Chondrocyte (in vitro differentiated cells): ENCODE data around the gene FMO4. TPM values are rescaled to one million over a fixed set of nuclear protein-coding genes. Genes with fewer than 3 reads are reported as not detected.
"Not testable (repeated sequence)": the region's sequence is repeated elsewhere in the genome, so short reads cannot be mapped to it uniquely, and the experiment has no call there.

Experiments used
- DNase-seq: peaks from one replicate; pipeline ENCODE4 v3.0.0; 2021; ENCODE audit warnings: mixed read lengths, low spot score
- H3K27ac Mint-ChIP-seq: one replicate; pipeline ENCODE4 v1.8.0; 2021; ENCODE audit warnings: mild to moderate bottlenecking, moderate library complexity, mixed read lengths; ENCODE audit not compliant: unreplicated experiment
- H3K27me3 Mint-ChIP-seq: 2 replicates; pipeline ENCODE4 v1.8.0; 2021; ENCODE audit warnings: low read depth, mixed read lengths
- H3K36me3 Mint-ChIP-seq: 2 replicates; pipeline ENCODE4 v1.8.0; 2021; ENCODE audit warnings: low read depth, mixed read lengths
- H3K4me1 Mint-ChIP-seq: 2 replicates; pipeline ENCODE4 v1.8.0; 2021; ENCODE audit warnings: low read depth, mild to moderate bottlenecking, mixed read lengths
- H3K4me3 Mint-ChIP-seq: one replicate; pipeline ENCODE4 v1.8.0; 2021; ENCODE audit warnings: mild to moderate bottlenecking, moderate library complexity, mixed read lengths; ENCODE audit not compliant: unreplicated experiment
- H3K9me3 Mint-ChIP-seq: 2 replicates; pipeline ENCODE4 v1.8.0; 2021; ENCODE audit warnings: low read depth, mixed read lengths
- total RNA-seq: library from RNA; stranded (reverse); gene quantifications from 3 replicates; pipeline ENCODE4 v1.2.1, GENCODE V29; 2021
- TF ChIP-seq, protein P1 (sequence below): fragments of 200-600 bp; sonication (generic); IDR thresholded peaks from 2 replicates; pipeline ENCODE4 v1.5.0; 2021; ENCODE audit warnings: antibody characterized with exemption, mild to moderate bottlenecking, moderate library complexity

FMO4 gene
- total RNA-seq, 1 donor from 2014 or later, result 2.6 TPM

DNA sequence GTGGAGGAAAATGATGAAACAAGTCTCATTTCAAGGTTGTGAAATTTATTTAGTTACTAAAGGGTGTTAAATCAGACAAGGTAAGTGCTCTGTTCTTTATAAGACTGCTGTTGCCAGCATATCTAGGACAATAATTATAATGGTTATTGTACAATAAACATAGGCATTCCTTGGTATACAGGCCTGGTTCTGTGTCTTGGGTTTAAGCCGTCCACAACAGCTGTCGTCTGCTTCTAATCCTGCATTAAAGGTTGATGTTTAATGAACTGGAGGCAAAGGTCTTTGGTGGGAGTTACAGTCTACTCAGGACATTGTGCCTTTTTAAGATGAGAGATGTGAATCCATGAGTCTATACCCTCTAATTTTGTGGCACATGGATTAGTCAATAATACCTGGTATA lies 23.4 kb upstream of the FMO4 start:
- TF ChIP-seq, protein P1, sequence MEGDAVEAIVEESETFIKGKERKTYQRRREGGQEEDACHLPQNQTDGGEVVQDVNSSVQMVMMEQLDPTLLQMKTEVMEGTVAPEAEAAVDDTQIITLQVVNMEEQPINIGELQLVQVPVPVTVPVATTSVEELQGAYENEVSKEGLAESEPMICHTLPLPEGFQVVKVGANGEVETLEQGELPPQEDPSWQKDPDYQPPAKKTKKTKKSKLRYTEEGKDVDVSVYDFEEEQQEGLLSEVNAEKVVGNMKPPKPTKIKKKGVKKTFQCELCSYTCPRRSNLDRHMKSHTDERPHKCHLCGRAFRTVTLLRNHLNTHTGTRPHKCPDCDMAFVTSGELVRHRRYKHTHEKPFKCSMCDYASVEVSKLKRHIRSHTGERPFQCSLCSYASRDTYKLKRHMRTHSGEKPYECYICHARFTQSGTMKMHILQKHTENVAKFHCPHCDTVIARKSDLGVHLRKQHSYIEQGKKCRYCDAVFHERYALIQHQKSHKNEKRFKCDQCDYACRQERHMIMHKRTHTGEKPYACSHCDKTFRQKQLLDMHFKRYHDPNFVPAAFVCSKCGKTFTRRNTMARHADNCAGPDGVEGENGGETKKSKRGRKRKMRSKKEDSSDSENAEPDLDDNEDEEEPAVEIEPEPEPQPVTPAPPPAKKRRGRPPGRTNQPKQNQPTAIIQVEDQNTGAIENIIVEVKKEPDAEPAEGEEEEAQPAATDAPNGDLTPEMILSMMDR, result no peak
- Mint-ChIP-seq H3K27ac (no peak overlapping the region), H3K9me3 (no peaks in the 10 kb centered on the region), H3K27me3 (no peaks in the 10 kb centered on the region), H3K4me1 (peaks cover 18% of the 10 kb centered on the region), H3K4me3 (no peak overlapping the region), H3K36me3 (no peaks in the 10 kb centered on the region)
- DNase-seq, result no peak

DNA sequence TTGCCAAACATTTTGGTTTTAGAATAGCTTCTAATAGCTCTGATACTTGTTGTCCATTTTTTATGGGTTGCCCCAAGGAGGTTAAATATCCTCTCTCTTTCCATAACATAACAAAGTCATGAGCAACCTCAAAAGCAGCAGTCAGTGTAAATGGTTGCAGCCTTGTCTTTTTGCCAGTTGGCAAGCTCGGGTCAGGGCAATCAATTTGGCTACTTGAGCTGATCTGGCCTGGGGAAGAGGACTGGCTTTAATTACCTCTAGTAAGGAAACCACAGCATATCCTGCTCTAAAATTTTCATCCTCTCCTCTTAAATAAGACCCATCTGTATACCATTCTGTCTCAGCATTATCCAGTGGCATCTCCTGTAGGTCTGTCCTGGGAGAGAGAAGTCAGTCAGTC lies 21.2 kb upstream of the FMO4 start:
- Mint-ChIP-seq H3K27ac (no peak overlapping the region), H3K4me1 (peaks cover 10% of the 10 kb centered on the region), H3K9me3 (no peaks in the 10 kb centered on the region), H3K27me3 (no peaks in the 10 kb centered on the region), H3K36me3 (no peaks in the 10 kb centered on the region), H3K4me3 (no peak overlapping the region)
- TF ChIP-seq, protein P1, result no peak
- DNase-seq, result no peak

DNA sequence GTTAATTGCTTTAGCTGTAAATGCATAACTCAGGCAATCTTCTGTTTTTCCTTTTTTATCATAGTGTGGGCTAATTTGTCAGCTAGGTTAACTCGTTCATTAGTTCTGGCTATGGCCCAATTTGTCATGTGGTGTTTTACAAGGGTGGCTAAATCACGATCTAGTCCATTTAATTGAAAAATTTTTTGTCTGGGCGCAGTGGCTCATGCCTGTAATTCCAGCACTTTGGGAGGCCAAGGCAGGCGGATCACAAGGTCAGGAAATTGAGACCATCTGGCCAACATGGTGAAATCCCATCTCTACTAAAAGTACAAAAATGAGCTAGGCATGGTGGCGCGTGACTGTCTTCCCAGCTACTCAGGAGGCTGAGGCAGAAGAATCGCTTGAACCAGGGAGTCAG lies 18.6 kb upstream of the FMO4 start:
- not testable (repeated sequence) for H3K4me3 Mint-ChIP-seq, H3K9me3 Mint-ChIP-seq, H3K27me3 Mint-ChIP-seq, H3K4me1 Mint-ChIP-seq, DNase-seq, H3K36me3 Mint-ChIP-seq
- peak overlapping the region; percentile 10 for H3K27ac Mint-ChIP-seq

DNA sequence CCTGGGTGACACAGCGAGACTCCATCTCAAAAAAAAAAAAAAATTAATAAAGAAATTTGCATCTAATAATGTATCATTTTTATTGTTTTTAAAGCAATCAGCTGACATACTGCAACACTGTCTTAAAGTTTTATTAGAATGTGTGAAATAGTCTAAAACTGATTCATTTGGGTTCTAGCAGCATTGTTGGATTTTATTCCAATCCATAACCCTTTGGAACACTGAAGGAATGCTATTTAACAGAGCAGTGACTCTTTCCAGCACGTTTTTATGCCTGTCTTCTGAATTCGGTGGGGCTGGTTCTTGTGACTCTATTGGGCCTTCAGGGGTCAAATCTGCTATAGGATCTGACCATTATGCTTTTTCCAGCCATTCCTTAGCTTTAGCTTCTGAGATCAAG lies 18.2 kb upstream of the FMO4 start:
- Mint-ChIP-seq H3K4me1 (peaks cover 7% of the 10 kb centered on the region), H3K4me3 (no peak overlapping the region), H3K27ac (peak overlapping the region; percentile 10), H3K9me3 (peaks cover 12% of the 10 kb centered on the region), H3K36me3 (peaks cover 3% of the 10 kb centered on the region), H3K27me3 (no peaks in the 10 kb centered on the region)
- no peak for DNase-seq
- TF ChIP-seq, protein P1, result no peak

DNA sequence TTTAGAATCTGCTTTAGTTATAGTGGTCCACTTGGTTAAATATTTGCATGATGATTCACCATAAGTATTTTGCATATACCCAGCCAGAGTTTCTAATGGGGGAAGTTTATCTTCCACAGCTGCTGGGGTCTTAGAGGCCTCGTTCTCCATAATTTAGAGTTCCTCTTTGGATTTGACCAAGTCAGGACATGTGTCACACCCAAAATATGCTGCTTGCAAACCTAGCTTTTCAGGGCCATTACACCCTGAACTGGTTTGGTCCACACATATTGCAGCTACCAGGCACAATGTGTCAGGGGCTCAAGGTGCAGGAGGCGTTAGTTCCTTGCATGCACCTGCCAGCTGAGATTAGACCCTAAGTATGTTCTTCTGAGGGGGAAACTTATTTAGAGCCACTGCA lies 17.1 kb upstream of the FMO4 start:
- H3K9me3 Mint-ChIP-seq, result peaks cover 23% of the 10 kb centered on the region
- no peak for DNase-seq
- H3K4me3 Mint-ChIP-seq, result no peak overlapping the region
- no peak overlapping the region for H3K27ac Mint-ChIP-seq
- H3K4me1 Mint-ChIP-seq, result peaks cover 7% of the 10 kb centered on the region
- no peaks in the 10 kb centered on the region for H3K27me3 Mint-ChIP-seq
- peaks cover 5% of the 10 kb centered on the region for H3K36me3 Mint-ChIP-seq
- TF ChIP-seq, protein P1, result no peak

DNA sequence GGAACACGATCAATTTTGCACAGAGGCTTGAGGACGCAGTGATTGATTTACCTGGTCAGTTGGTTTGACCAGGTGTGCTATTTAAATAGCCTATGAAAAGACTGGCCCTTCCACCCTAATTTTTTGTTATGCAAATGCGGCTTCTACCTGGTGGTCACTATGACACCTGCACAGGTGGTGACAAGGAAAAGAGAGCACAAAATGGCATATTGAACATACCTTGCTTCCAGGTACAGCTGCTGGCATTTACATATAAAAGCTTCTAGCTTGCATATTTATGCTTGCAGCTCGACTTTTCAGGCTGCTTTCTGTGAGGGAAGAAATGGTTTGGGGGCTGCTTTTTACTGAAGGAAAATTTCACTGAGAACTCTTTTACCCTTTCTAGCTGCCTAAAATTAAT lies 15.3 kb upstream of the FMO4 start:
- Mint-ChIP-seq H3K36me3 (peaks cover 7% of the 10 kb centered on the region), H3K27me3 (no peaks in the 10 kb centered on the region), H3K4me3 (no peak overlapping the region), H3K4me1 (peaks cover 7% of the 10 kb centered on the region), H3K27ac (no peak overlapping the region), H3K9me3 (peaks cover 31% of the 10 kb centered on the region)
- TF ChIP-seq, protein P1, result no peak
- no peak for DNase-seq
